H1 (cell line): ENCODE measurements around the gene PHKA2. TPM values are rescaled to one million over a fixed set of nuclear protein-coding genes. Genes with fewer than 3 reads are reported as not detected.

ENCODE experiments used
- CTCF ChIA-PET: fragments of 300-600 bp; sonication (Branson Sonifier 250); formaldehyde crosslinking; loops from one replicate; lab custom pipeline; 2021; ENCODE audit not compliant: partially characterized antibody; lab: Charles Lee
- POLR2A ChIA-PET: fragments of 300-600 bp; sonication (Branson Sonifier 250); formaldehyde crosslinking; loops from one replicate; lab custom pipeline; 2021; ENCODE audit warnings: inconsistent platforms; ENCODE audit not compliant: partially characterized antibody; lab: Charles Lee
- DNase-seq, 2 experiments: peaks; one replicate each; pipeline versions ENCODE4 v3.0.0 to v3.0.0-alpha.2; 2010 to 2022; ENCODE audit warnings: low spot score in 2 of 2, low read depth in 1 of 2, mixed read lengths in 1 of 2
- FAIRE-seq: peaks from 2 replicates; lab custom pipeline; 2011; peaks lifted over from hg19 to GRCh38; lab: Jason Lieb, UNC
- H2AFZ ChIP-seq: 2 replicates; pipeline ENCODE4 v1.8.1; 2012; ENCODE audit warnings: low read length, inconsistent platforms
- H2AK5ac ChIP-seq: 2 replicates; pipeline ENCODE4 v1.6.1; 2013; ENCODE audit warnings: low read depth, low read length
- H2BK120ac ChIP-seq: replicated peaks from 2 replicates; pipeline ENCODE3; 2013; ENCODE audit warnings: low read depth, low read length, inconsistent platforms
- H2BK12ac ChIP-seq: 2 replicates; pipeline ENCODE4 v1.6.1; 2013; ENCODE audit warnings: low read depth, low read length
- H2BK15ac ChIP-seq: 2 replicates; pipeline ENCODE4 v1.6.1; 2013; ENCODE audit warnings: low read length
- H2BK20ac ChIP-seq: 2 replicates; pipeline ENCODE4 v1.6.1; 2013; ENCODE audit warnings: low read length
- H2BK5ac ChIP-seq: 2 replicates; pipeline ENCODE4 v1.6.1; 2013; ENCODE audit warnings: low read depth, low read length
- H3K14ac ChIP-seq: 2 replicates; pipeline ENCODE4 v1.6.1; 2013; ENCODE audit warnings: inconsistent platforms; ENCODE audit not compliant: insufficient read length
- H3K18ac ChIP-seq: 2 replicates; pipeline ENCODE4 v1.6.1; 2013; ENCODE audit warnings: low read length; ENCODE audit errors: extremely low read depth
- H3K23ac ChIP-seq: 2 replicates; pipeline ENCODE4 v1.6.1; 2013; ENCODE audit warnings: inconsistent platforms; ENCODE audit not compliant: insufficient read length
- H3K23me2 ChIP-seq: 2 replicates; pipeline ENCODE4 v1.6.1; 2013; ENCODE audit warnings: low read depth, low read length
- H3K27ac ChIP-seq: 2 replicates; pipeline ENCODE4 v1.6.1; 2011; ENCODE audit warnings: low read depth, low read length, inconsistent platforms
- H3K27me3 ChIP-seq, 4 experiments: replicated peaks in 1 of 4; 1 replicate in 1 of 4; 2 replicates in 3 of 4; pipeline versions ENCODE4 v1.6.1 to v1.8.1; 2011 to 2013; ENCODE audit warnings: low read length in 3 of 4, mild to moderate bottlenecking in 3 of 4, inconsistent platforms in 2 of 4, mixed read lengths in 2 of 4, moderate library complexity in 1 of 4; ENCODE audit not compliant: control insufficient read depth in 3 of 4, insufficient read depth in 3 of 4; ENCODE audit errors: extremely low read depth in 1 of 4
- H3K36me3 ChIP-seq, 4 experiments: 2 replicates each; pipeline versions ENCODE4 v1.6.1 to v1.8.1; 2011 to 2013; ENCODE audit warnings: mild to moderate bottlenecking in 4 of 4, low read length in 3 of 4, moderate library complexity in 2 of 4, control low read depth in 1 of 4, inconsistent platforms in 1 of 4; ENCODE audit not compliant: insufficient read depth in 4 of 4, control insufficient read depth in 2 of 4
- H3K4ac ChIP-seq: replicated peaks from 2 replicates; pipeline ENCODE3; 2013; ENCODE audit warnings: low read length, low read depth, mixed read lengths, inconsistent platforms; ENCODE audit not compliant: insufficient read length
- H3K4me1 ChIP-seq, 4 experiments: replicated peaks in 1 of 4; 1 replicate in 1 of 4; 2 replicates in 3 of 4; pipeline versions ENCODE4 v1.6.1 to v1.8.1; 2011 to 2013; ENCODE audit warnings: low read length in 3 of 4, inconsistent platforms in 2 of 4, mixed read lengths in 1 of 4; ENCODE audit not compliant: insufficient read depth in 4 of 4, control insufficient read depth in 3 of 4
- H3K4me2 ChIP-seq, 2 experiments: 2 replicates each; pipeline versions ENCODE4 v1.6.1 to v1.8.1; 2011 to 2013; ENCODE audit warnings: low read depth in 2 of 2, low read length in 2 of 2, control low read depth in 1 of 2, inconsistent platforms in 1 of 2, mild to moderate bottlenecking in 1 of 2; ENCODE audit not compliant: insufficient read depth in 1 of 2
- H3K4me3 ChIP-seq, 4 experiments: fragments of 200-600, 300-600 bp in 1 of 4; sonication (generic), shearing (Covaris generic), sonication (Bioruptor Twin) in 1 of 4; 2 replicates each; pipeline versions ENCODE4 v1.5.1 to v1.8.1; 2011 to 2016; ENCODE audit warnings: low read length in 4 of 4, low read depth in 3 of 4, control low read depth in 2 of 4, inconsistent platforms in 2 of 4, mild to moderate bottlenecking in 2 of 4, mixed read lengths in 1 of 4, moderate library complexity in 1 of 4; ENCODE audit not compliant: insufficient read depth in 2 of 4; ENCODE audit errors: extremely low read depth in 1 of 4
- H3K56ac ChIP-seq: replicated peaks from 2 replicates; pipeline ENCODE3; 2013; ENCODE audit warnings: low read depth, mild to moderate bottlenecking, mixed read lengths, low read length, inconsistent platforms; ENCODE audit not compliant: insufficient read length
- H3K79me1 ChIP-seq: 2 replicates; pipeline ENCODE4 v1.6.1; 2013; ENCODE audit warnings: low read depth, low read length, control low read depth
- H3K79me2 ChIP-seq, 2 experiments: 2 replicates each; pipeline versions ENCODE4 v1.6.1 to v1.8.1; 2012 to 2013; ENCODE audit warnings: low read length in 2 of 2, mild to moderate bottlenecking in 2 of 2, inconsistent platforms in 1 of 2; ENCODE audit not compliant: insufficient read depth in 2 of 2, control insufficient read depth in 1 of 2
- H3K9ac ChIP-seq, 4 experiments: replicated peaks in 1 of 4; 1 replicate in 1 of 4; 2 replicates in 3 of 4; pipeline versions ENCODE4 v1.6.1 to v1.8.1; 2011 to 2013; ENCODE audit warnings: low read depth in 3 of 4, low read length in 3 of 4, control low read depth in 2 of 4, mild to moderate bottlenecking in 2 of 4, moderate library complexity in 2 of 4, inconsistent platforms in 1 of 4; ENCODE audit errors: extremely low read depth in 1 of 4
- H3K9me3 ChIP-seq, 2 experiments: 2 replicates each; pipeline versions ENCODE4 v1.6.1 to v1.8.1; 2012 to 2013; ENCODE audit warnings: mild to moderate bottlenecking in 2 of 2, moderate library complexity in 2 of 2, control low read depth in 1 of 2, inconsistent platforms in 1 of 2, low read depth in 1 of 2, low read length in 1 of 2, mixed read lengths in 1 of 2; ENCODE audit not compliant: insufficient read depth in 2 of 2
- H4K20me1 ChIP-seq, 2 experiments: replicated peaks in 1 of 2; 2 replicates each; pipeline versions ENCODE3 to v1.8.1; 2011 to 2013; ENCODE audit warnings: inconsistent platforms in 2 of 2, low read length in 2 of 2, mild to moderate bottlenecking in 1 of 2; ENCODE audit not compliant: insufficient read depth in 2 of 2, control insufficient read depth in 1 of 2
- H4K5ac ChIP-seq: 2 replicates; pipeline ENCODE4 v1.6.1; 2013; ENCODE audit warnings: low read length, low read depth, mixed read lengths, inconsistent platforms; ENCODE audit not compliant: insufficient read length
- H4K8ac ChIP-seq: 2 replicates; pipeline ENCODE4 v1.8.0; 2013; ENCODE audit warnings: mild to moderate bottlenecking, moderate library complexity, low read length, inconsistent platforms; ENCODE audit not compliant: insufficient read depth; ENCODE audit errors: extremely low read depth
- H4K91ac ChIP-seq: replicated peaks from 2 replicates; pipeline ENCODE3; 2013; ENCODE audit warnings: low read length, mixed read lengths, inconsistent platforms; ENCODE audit not compliant: insufficient read length
- EP300 ChIP-seq, 2 experiments: IDR thresholded peaks; 1 replicate in 1 of 2; 2 replicates in 1 of 2; pipeline ENCODE4 v1.6.1; 2011 to 2012; ENCODE audit warnings: low read depth in 2 of 2, low read length in 2 of 2, mild to moderate bottlenecking in 2 of 2, borderline replicate concordance in 1 of 2, inconsistent platforms in 1 of 2, moderate library complexity in 1 of 2
- KDM1A ChIP-seq: fragments of 200-600, 300-600 bp; sonication (generic); IDR thresholded peaks from 2 replicates; pipeline ENCODE4 v1.7.1; 2016; ENCODE audit warnings: mild to moderate bottlenecking, low read length, borderline replicate concordance
- KDM4A ChIP-seq: IDR thresholded peaks from one replicate; pipeline ENCODE4 v1.7.1; 2012; ENCODE audit warnings: low read depth, mild to moderate bottlenecking, moderate library complexity, low read length, inconsistent platforms; ENCODE audit not compliant: severe bottlenecking
- SIN3A ChIP-seq, 2 experiments: IDR thresholded peaks in 1 of 2; conservative IDR thresholded peaks in 1 of 2; 2 replicates each; pipeline ENCODE4 v1.6.1; 2011 to 2012; ENCODE audit warnings: low read length in 2 of 2, improper control_type of control experiment in 1 of 2, low read depth in 1 of 2, mild to moderate bottlenecking in 1 of 2
- SP4 ChIP-seq: IDR thresholded peaks from 2 replicates; pipeline ENCODE4 v1.6.1; 2012; ENCODE audit warnings: low read length, inconsistent platforms
- TBP ChIP-seq: IDR thresholded peaks from 2 replicates; pipeline ENCODE4 v1.6.1; 2011; ENCODE audit warnings: low read depth, low read length, improper control_type of control experiment
- TCF12 ChIP-seq: IDR thresholded peaks from 2 replicates; pipeline ENCODE4 v1.6.1; 2011; ENCODE audit warnings: low read depth, mild to moderate bottlenecking, low read length
- WGBS, 2 experiments: shearing (Covaris generic) in 1 of 2; methylation state at CpG; one replicate each; pipeline versions ENCODE4 v1.1.6 to v1.1.7; 2013 to 2015; ENCODE audit warnings: low lambda C conversion rate in 2 of 2, mixed read lengths in 2 of 2, inconsistent platforms in 1 of 2, low coverage in 1 of 2, missing lambda C conversion rate in 1 of 2; ENCODE audit not compliant: insufficient replicate concordance in 2 of 2, insufficient coverage in 1 of 2, insufficient read length in 1 of 2; ENCODE audit errors: extremely low coverage in 1 of 2, missing lambda C conversion rate in 1 of 2; 5-methylcytosine and 5-hydroxymethylcytosine counted together
- polyA plus RNA-seq, 7 experiments: library from polyadenylated mRNA; depleted of rRNA in 3 of 7; stranded (reverse) in 5 of 7; unstranded in 2 of 7; fragments of >200 nt in 5 of 7; fragments of 200-250 nt in 2 of 7; gene quantifications; 1 replicate in 5 of 7; 2 replicates in 1 of 7; 4 replicates in 1 of 7; pipeline versions ENCODE4 v1.2.1 to v1.2.3, GENCODE V29; 2011 to 2013; ENCODE audit warnings: missing spikeins in 2 of 7, mixed read lengths in 2 of 7
- total RNA-seq: library from RNA; stranded (reverse); fragmentation: NEBNext Ultra II Directional; extraction: Animal tissue kit (Norgen Biotek cat#: 25700); gene quantifications from 2 replicates; pipeline ENCODE4 v1.2.1, GENCODE V29; 2021
- TF ChIP-seq, protein P1 (sequence below), 3 experiments: IDR thresholded peaks; 1 replicate in 2 of 3; 2 replicates in 1 of 3; pipeline versions ENCODE4 v1.5.1 to v1.6.1; 2011; ENCODE audit warnings: low read length in 3 of 3, mild to moderate bottlenecking in 3 of 3, inconsistent platforms in 2 of 3, low read depth in 1 of 3, moderate library complexity in 1 of 3; ENCODE audit not compliant: insufficient read depth in 1 of 3; ENCODE audit errors: control extremely low read depth in 1 of 3

Gene PHKA2
- total and polyA plus RNA-seq, 2 of the 8 experiments (the other 6 are each of a cell fraction or from before 2014, with no cell fraction given): 28.1 to 35.8 TPM

DNA sequence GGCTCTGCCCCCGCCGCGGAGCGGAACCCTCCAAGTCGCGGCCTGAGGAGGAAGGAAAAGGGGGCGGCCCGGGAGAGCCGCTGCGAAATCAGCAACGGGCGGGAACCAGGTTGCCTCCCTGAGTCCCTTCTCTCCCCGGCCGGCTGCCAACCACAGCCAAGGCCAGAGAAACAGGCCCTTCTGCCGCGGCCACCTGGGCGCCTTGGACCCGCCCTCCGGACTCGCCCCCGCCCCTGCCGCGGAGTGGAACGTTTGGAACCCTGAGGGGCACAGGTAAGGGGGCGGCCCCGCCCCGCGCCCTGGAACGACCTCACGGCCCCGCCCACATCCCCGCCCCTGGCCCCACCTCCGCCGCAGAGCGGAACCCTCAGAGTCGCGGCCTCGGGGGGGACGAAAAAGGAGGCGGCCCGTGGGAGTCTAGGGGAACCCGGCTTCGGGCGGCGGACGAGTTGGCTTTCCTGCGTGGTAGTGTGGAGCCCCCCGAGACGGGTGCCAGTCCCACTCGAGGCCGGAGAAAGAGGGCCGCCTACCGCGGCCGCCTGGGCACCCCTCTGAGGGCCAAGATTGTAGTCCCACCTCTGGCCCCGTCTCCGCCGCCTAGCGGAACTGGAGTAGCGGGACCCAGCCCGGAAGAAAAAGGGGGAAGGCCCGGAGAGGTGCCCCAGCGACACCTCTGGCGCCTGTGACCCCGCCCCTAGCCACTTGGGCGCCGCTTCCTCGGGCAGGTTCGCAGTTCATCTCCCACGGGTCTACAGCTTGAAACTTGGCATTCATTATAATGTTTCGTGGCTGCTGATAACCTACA lies 669 bp upstream of the PHKA2 start:
- Histone ChIP-seq H4K5ac (peak overlapping the region; percentile 66), H2BK15ac (no peak overlapping the region), H2AFZ (no peak overlapping the region), H2BK120ac (no peak overlapping the region), H3K4me1 (peaks cover 0 to 3% (median under 1%) of the 10 kb centered on the region in 4 experiments; a peak in 2 of 7 replicates), H3K9ac (peak overlapping the region; percentile 43 to 83 (median 56)), H2BK5ac (no peak overlapping the region), H4K20me1 (no peaks in the 10 kb centered on the region), H3K27ac (peak overlapping the region; percentile 73), H4K91ac (no peak overlapping the region), H3K79me1 (no peaks in the 10 kb centered on the region), H3K4me3 (peak overlapping the region; percentile 73 to 90 (median 83)), H2BK20ac (no peak overlapping the region), H3K14ac (no peak overlapping the region), H3K27me3 (no peaks in the 10 kb centered on the region), H3K56ac (peak overlapping the region; percentile 69), H3K4ac (no peak overlapping the region), H4K8ac (no peak overlapping the region), H2BK12ac (no peak overlapping the region), H3K9me3 (no peaks in the 10 kb centered on the region), H3K4me2 (peak overlapping the region; percentile 74 to 76), H3K79me2 (peaks cover 0 to 18% of the 10 kb centered on the region in 2 experiments; a peak in 2 of 4 replicates), H3K18ac (no peak overlapping the region), H3K36me3 (no peaks in the 10 kb centered on the region), H3K23ac (no peak overlapping the region), H3K23me2 (no peaks in the 10 kb centered on the region; the same call in 1 of the 2 replicates), H2AK5ac (no peak overlapping the region)
- DNase-seq (peak in 1 of 2 experiments; percentile 75), FAIRE-seq (no peak)
- WGBS, 2 experiments: 0% methylated on average over 7 of the region's 71 CpGs; no CpG with 5 or more reads in 1 of the 2 experiments
- ChIA-PET POLR2A (no interaction called here), CTCF (interaction anchor here (0.6 to 1.9 kb wide), 4 partner anchors 14 to 349 kb away, joined by 3 to 5 read pairs (median 4); no protein-coding TSS in a partner anchor)
- TF ChIP-seq SIN3A (conservative IDR thresholded peaks at IDR 0.05 in 1 of 2, IDR thresholded peaks at IDR 0.05 in 1 of 2; ENCODE audit: low read depth in 1 of 2, low read length in 2 of 2) (0 out of 4 replicates have a peak, but pooled peaks of 1 of the 2 experiments have one; percentile 32), TCF12 (0 out of 2 replicates have a peak, but pooled peaks have one; percentile 22), EP300 (IDR thresholded peaks at IDR 0.05; ENCODE audit: borderline replicate concordance in 1 of 2, low read depth in 2 of 2, low read length in 2 of 2) (peak in 1 of 2 experiments; percentile 2; a peak in 1 of 3 replicates), KDM4A (peak; percentile 55), TBP (peak; percentile 63), KDM1A (no peak), SP4 (peak; percentile 62; the same call in 1 of the 2 replicates)
- TF ChIP-seq, protein P1, sequence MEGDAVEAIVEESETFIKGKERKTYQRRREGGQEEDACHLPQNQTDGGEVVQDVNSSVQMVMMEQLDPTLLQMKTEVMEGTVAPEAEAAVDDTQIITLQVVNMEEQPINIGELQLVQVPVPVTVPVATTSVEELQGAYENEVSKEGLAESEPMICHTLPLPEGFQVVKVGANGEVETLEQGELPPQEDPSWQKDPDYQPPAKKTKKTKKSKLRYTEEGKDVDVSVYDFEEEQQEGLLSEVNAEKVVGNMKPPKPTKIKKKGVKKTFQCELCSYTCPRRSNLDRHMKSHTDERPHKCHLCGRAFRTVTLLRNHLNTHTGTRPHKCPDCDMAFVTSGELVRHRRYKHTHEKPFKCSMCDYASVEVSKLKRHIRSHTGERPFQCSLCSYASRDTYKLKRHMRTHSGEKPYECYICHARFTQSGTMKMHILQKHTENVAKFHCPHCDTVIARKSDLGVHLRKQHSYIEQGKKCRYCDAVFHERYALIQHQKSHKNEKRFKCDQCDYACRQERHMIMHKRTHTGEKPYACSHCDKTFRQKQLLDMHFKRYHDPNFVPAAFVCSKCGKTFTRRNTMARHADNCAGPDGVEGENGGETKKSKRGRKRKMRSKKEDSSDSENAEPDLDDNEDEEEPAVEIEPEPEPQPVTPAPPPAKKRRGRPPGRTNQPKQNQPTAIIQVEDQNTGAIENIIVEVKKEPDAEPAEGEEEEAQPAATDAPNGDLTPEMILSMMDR (IDR thresholded peaks at IDR 0.05; ENCODE audit: control extremely low read depth in 1 of 3, insufficient read depth in 1 of 3, low read depth in 1 of 3, low read length in 3 of 3): peak in 2 of 3 experiments; percentile 3 to 17; a peak in 2 of 4 replicates
